Measurements from ENCODE around the gene SGIP1. TPM values are rescaled to one million over a fixed set of nuclear protein-coding genes. Genes with fewer than 3 reads are reported as not detected.

The SGIP1 gene
- total RNA-seq, 2 donors from 2014 or later, result 3.8 to 9.4 TPM

DNA sequence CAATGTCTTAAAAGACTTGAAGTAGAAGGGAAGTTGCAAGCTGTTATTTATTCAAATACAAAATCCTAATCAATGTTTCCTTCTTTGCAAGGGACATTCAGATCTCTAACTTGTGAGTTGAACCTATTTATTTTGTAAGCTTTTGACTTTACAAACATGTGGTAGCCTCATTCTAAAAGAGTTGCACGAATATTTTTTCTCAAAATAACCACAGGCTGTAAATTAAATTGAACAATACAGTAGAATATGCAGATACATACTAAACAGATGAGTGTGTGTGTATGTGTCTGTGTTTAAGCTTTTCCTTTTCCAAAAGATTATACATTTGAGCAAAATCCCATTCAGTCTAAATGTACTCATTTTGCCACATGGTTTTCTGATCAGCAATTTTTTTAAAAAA is 213.5 kb downstream of the SGIP1 start:
- H3K27me3 Mint-ChIP-seq (ENCODE audit: insufficient read depth), result peaks cover 12% of the 10 kb centered on the region
- no peak for DNase-seq
- no peaks in the 10 kb centered on the region for H3K9me3 Mint-ChIP-seq
- H3K36me3 Mint-ChIP-seq (ENCODE audit: low read depth), result no peaks in the 10 kb centered on the region
- 83% methylated on average over 1 of the region's 1 CpG; no CpG with 5 or more reads in 1 of the 2 experiments for WGBS, 2 experiments (ENCODE audit: insufficient coverage in 1 of 2, insufficient read length in 1 of 2)
- Histone ChIP-seq H3K4me3 (ENCODE audit: low read length) (no peak overlapping the region), H3K36me3 (ENCODE audit: control insufficient read depth, insufficient read depth, low read length) (no peaks in the 10 kb centered on the region), H3K27ac (ENCODE audit: low read depth, low read length) (no peak overlapping the region), H3K9ac (ENCODE audit: extremely low read depth, low read length, poor library complexity, severe bottlenecking) (no peak overlapping the region), H3K27me3 (ENCODE audit: control insufficient read depth, insufficient read depth, low read length, poor library complexity, severe bottlenecking) (peaks cover 16% of the 10 kb centered on the region), H3K9me3 (ENCODE audit: control insufficient read depth, low read length) (no peaks in the 10 kb centered on the region), H3K4me1 (ENCODE audit: control insufficient read depth, insufficient read depth, low read length) (no peaks in the 10 kb centered on the region)
- no peak overlapping the region for H3K4me3 Mint-ChIP-seq
- peaks cover 2% of the 10 kb centered on the region for H3K4me1 Mint-ChIP-seq
- no peak overlapping the region for H3K27ac Mint-ChIP-seq
- TF ChIP-seq, protein P1, sequence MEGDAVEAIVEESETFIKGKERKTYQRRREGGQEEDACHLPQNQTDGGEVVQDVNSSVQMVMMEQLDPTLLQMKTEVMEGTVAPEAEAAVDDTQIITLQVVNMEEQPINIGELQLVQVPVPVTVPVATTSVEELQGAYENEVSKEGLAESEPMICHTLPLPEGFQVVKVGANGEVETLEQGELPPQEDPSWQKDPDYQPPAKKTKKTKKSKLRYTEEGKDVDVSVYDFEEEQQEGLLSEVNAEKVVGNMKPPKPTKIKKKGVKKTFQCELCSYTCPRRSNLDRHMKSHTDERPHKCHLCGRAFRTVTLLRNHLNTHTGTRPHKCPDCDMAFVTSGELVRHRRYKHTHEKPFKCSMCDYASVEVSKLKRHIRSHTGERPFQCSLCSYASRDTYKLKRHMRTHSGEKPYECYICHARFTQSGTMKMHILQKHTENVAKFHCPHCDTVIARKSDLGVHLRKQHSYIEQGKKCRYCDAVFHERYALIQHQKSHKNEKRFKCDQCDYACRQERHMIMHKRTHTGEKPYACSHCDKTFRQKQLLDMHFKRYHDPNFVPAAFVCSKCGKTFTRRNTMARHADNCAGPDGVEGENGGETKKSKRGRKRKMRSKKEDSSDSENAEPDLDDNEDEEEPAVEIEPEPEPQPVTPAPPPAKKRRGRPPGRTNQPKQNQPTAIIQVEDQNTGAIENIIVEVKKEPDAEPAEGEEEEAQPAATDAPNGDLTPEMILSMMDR (conservative IDR thresholded peaks at IDR 0.05), result no peak

DNA sequence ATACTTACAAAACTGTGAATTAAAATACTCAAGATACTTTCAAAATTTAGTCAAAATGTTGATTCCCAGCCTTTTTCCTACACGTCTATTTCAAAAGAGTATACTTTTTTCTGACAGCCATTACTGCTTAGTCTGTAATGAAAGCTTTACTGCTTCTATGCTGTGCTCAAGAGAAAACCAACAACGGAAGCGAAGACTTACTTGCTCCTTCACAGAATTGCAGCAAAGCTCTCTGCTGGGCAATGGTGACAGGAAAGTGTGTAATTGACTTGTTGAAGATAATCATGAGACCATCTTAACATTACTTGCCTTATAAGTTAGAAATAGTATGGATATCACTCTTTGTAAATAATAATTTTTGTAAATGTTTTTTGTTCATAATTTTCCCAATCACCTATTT is 216.6 kb downstream of the SGIP1 start:
- Mint-ChIP-seq H3K4me3 (no peak overlapping the region), H3K9me3 (no peaks in the 10 kb centered on the region), H3K36me3 (ENCODE audit: low read depth) (no peaks in the 10 kb centered on the region), H3K27me3 (ENCODE audit: insufficient read depth) (peaks cover 22% of the 10 kb centered on the region), H3K27ac (no peak overlapping the region), H3K4me1 (peaks cover 2% of the 10 kb centered on the region)
- 91 to 93% methylated on average over 3 of the region's 3 CpGs for WGBS, 2 experiments (ENCODE audit: insufficient coverage in 1 of 2, insufficient read length in 1 of 2)
- no peaks in the 10 kb centered on the region for H3K9me3 ChIP-seq (ENCODE audit: control insufficient read depth, low read length)
- H3K36me3 ChIP-seq (ENCODE audit: control insufficient read depth, insufficient read depth, low read length), result no peaks in the 10 kb centered on the region
- no peak overlapping the region for H3K27ac ChIP-seq (ENCODE audit: low read depth, low read length)
- no peak for DNase-seq
- H3K27me3 ChIP-seq (ENCODE audit: control insufficient read depth, insufficient read depth, low read length, poor library complexity, severe bottlenecking), result peaks cover 31% of the 10 kb centered on the region
- TF ChIP-seq, protein P1 (conservative IDR thresholded peaks at IDR 0.05), result no peak
- no peaks in the 10 kb centered on the region for H3K4me1 ChIP-seq (ENCODE audit: control insufficient read depth, insufficient read depth, low read length)
- no peak overlapping the region for H3K4me3 ChIP-seq (ENCODE audit: low read length)
- H3K9ac ChIP-seq (ENCODE audit: extremely low read depth, low read length, poor library complexity, severe bottlenecking), result no peak overlapping the region

- no peaks in the 10 kb centered on the region for H3K4me1 ChIP-seq (ENCODE audit: control insufficient read depth, insufficient read depth, low read length)
- Mint-ChIP-seq H3K27me3 (ENCODE audit: insufficient read depth) (peaks cover 22% of the 10 kb centered on the region), H3K4me3 (no peak overlapping the region), H3K36me3 (ENCODE audit: low read depth) (no peaks in the 10 kb centered on the region), H3K27ac (no peak overlapping the region), H3K9me3 (no peaks in the 10 kb centered on the region), H3K4me1 (peaks cover 2% of the 10 kb centered on the region)
- DNase-seq, result no peak
- TF ChIP-seq, protein P1 (conservative IDR thresholded peaks at IDR 0.05), result no peak
- no peaks in the 10 kb centered on the region for H3K9me3 ChIP-seq (ENCODE audit: control insufficient read depth, low read length)
- 96 to 97% methylated on average over 4 of the region's 4 CpGs for WGBS, 2 experiments (ENCODE audit: insufficient coverage in 1 of 2, insufficient read length in 1 of 2)
- no peak overlapping the region for H3K9ac ChIP-seq (ENCODE audit: extremely low read depth, low read length, poor library complexity, severe bottlenecking)
- peaks cover 34% of the 10 kb centered on the region for H3K27me3 ChIP-seq (ENCODE audit: control insufficient read depth, insufficient read depth, low read length, poor library complexity, severe bottlenecking)
- H3K27ac ChIP-seq (ENCODE audit: low read depth, low read length), result no peak overlapping the region
- no peaks in the 10 kb centered on the region for H3K36me3 ChIP-seq (ENCODE audit: control insufficient read depth, insufficient read depth, low read length)
- H3K4me3 ChIP-seq (ENCODE audit: low read length), result no peak overlapping the region
Measured at GRCh38 chr1:66751160-66751559, 217.2 kb downstream of the SGIP1 start.

All from endodermal cell (in vitro differentiated cells).